CD14-positive monocyte (primary cell): ENCODE data around the gene PMPCA. TPM values are rescaled to one million over a fixed set of nuclear protein-coding genes. Genes with fewer than 3 reads are reported as not detected.
A peak's percentile ranks its signal among the peaks of the same experiment; 100 is the strongest.

Experiments
- DNase-seq, 3 donors: peaks; one replicate each; pipeline ENCODE4 v3.0.0-alpha.2; 2011 to 2022
- H2AFZ ChIP-seq: 2 replicates; pipeline ENCODE4 v1.6.0; 2012; ENCODE audit warnings: mild to moderate bottlenecking, low read depth, low read length, inconsistent platforms; ENCODE audit not compliant: insufficient read depth, poor library complexity, severe bottlenecking
- H3K27ac ChIP-seq, 2 donors: 1 replicate in 1 of 2; 2 replicates in 1 of 2; pipeline ENCODE4 v1.5.1; 2012 to 2013; ENCODE audit warnings: low read length in 2 of 2, control low read depth in 1 of 2, inconsistent platforms in 1 of 2, low read depth in 1 of 2, mild to moderate bottlenecking in 1 of 2
- H3K27me3 ChIP-seq, 2 donors: one replicate each; pipeline versions ENCODE4 v1.6.0 to v1.6.1; 2011 to 2013; ENCODE audit warnings: low read length in 2 of 2; ENCODE audit not compliant: control insufficient read depth in 2 of 2, insufficient read depth in 2 of 2
- H3K36me3 ChIP-seq, 2 donors: replicated peaks in 1 of 2; 1 replicate in 1 of 2; 2 replicates in 1 of 2; pipeline versions ENCODE4 v1.5.1 to v1.6.1; 2012 to 2013; ENCODE audit warnings: low read length in 2 of 2, control low read depth in 1 of 2, inconsistent platforms in 1 of 2, mild to moderate bottlenecking in 1 of 2; ENCODE audit not compliant: insufficient read depth in 2 of 2, control insufficient read depth in 1 of 2
- H3K4me1 ChIP-seq, 2 donors: 1 replicate in 1 of 2; 2 replicates in 1 of 2; pipeline versions ENCODE4 v1.5.1 to v1.6.1; 2012 to 2013; ENCODE audit warnings: low read length in 2 of 2, control low read depth in 1 of 2, inconsistent platforms in 1 of 2, mild to moderate bottlenecking in 1 of 2, moderate library complexity in 1 of 2; ENCODE audit not compliant: insufficient read depth in 2 of 2, control insufficient read depth in 1 of 2
- H3K4me2 ChIP-seq: replicated peaks from 2 replicates; pipeline ENCODE3; 2012; ENCODE audit warnings: low read length, moderate library complexity, mild to moderate bottlenecking; ENCODE audit not compliant: poor library complexity, severe bottlenecking; ENCODE audit errors: extremely low read depth
- H3K4me3 ChIP-seq, 3 experiments: fragments of 200-600 bp in 1 of 3; sonication (generic) in 1 of 3; replicated peaks in 1 of 3; 1 replicate in 2 of 3; 2 replicates in 1 of 3; pipeline ENCODE4 v1.5.1; 2011 to 2013; ENCODE audit warnings: low read length in 3 of 3, mild to moderate bottlenecking in 3 of 3, control low read depth in 2 of 3, low read depth in 2 of 3, inconsistent platforms in 1 of 3, moderate library complexity in 1 of 3
- H3K79me2 ChIP-seq: 2 replicates; pipeline ENCODE4 v1.6.0; 2012; ENCODE audit warnings: mild to moderate bottlenecking, control low read depth, inconsistent platforms, low read length, moderate library complexity; ENCODE audit not compliant: insufficient read depth
- H3K9ac ChIP-seq: 2 replicates; pipeline ENCODE4 v1.6.0; 2017; ENCODE audit warnings: low read length, mild to moderate bottlenecking; ENCODE audit not compliant: insufficient read depth, poor library complexity, severe bottlenecking
- H3K9me3 ChIP-seq, 2 donors: replicated peaks in 1 of 2; 1 replicate in 1 of 2; 2 replicates in 1 of 2; pipeline versions ENCODE4 v1.5.1 to v1.6.1; 2012 to 2013; ENCODE audit warnings: low read length in 2 of 2, control low read depth in 1 of 2; ENCODE audit not compliant: control insufficient read depth in 1 of 2, insufficient read depth in 1 of 2
- H4K20me1 ChIP-seq: 2 replicates; pipeline ENCODE4 v1.6.0; 2012; ENCODE audit warnings: mild to moderate bottlenecking, low read length, control low read depth, moderate library complexity; ENCODE audit not compliant: insufficient read depth
- H3K27ac Mint-ChIP-seq, 7 donors: one replicate each; pipeline ENCODE4 v1.8.0; 2020; ENCODE audit warnings: mild to moderate bottlenecking in 7 of 7, mixed read lengths in 7 of 7, moderate library complexity in 6 of 7, inconsistent platforms in 2 of 7
- H3K27me3 Mint-ChIP-seq, 3 donors: one replicate each; pipeline ENCODE4 v1.8.0; 2021 to 2022; ENCODE audit warnings: low read depth in 3 of 3, mild to moderate bottlenecking in 3 of 3, mixed read lengths in 3 of 3, moderate library complexity in 3 of 3, inconsistent platforms in 1 of 3
- H3K36me3 Mint-ChIP-seq, 2 donors: one replicate each; pipeline ENCODE4 v1.8.0; 2020; ENCODE audit warnings: mixed read lengths in 2 of 2, inconsistent platforms in 1 of 2, mild to moderate bottlenecking in 1 of 2
- H3K4me1 Mint-ChIP-seq: one replicate; pipeline ENCODE4 v1.8.0; 2020; ENCODE audit warnings: mild to moderate bottlenecking, mixed read lengths
- H3K4me3 Mint-ChIP-seq, 2 donors: one replicate each; pipeline ENCODE4 v1.8.0; 2020; ENCODE audit warnings: mild to moderate bottlenecking in 2 of 2, mixed read lengths in 2 of 2, moderate library complexity in 1 of 2
- H3K9me3 Mint-ChIP-seq, 7 donors: one replicate each; pipeline ENCODE4 v1.8.0; 2020 to 2022; ENCODE audit warnings: mixed read lengths in 7 of 7, mild to moderate bottlenecking in 6 of 7, moderate library complexity in 6 of 7, inconsistent platforms in 2 of 7
- WGBS: methylation state at CpG from one replicate; pipeline ENCODE4 v1.1.5; 2013; ENCODE audit warnings: missing lambda C conversion rate; ENCODE audit not compliant: insufficient coverage; 5-methylcytosine and 5-hydroxymethylcytosine counted together
- intact Hi-C, 2 donors: fragments of 100-400 bp; cut with micrococcal nuclease; formaldehyde crosslinking; loops; one replicate each; pipeline versions ENCODE4 v1.15.0 to v1.15.1; 2023
- polyA plus RNA-seq, 3 donors: library from polyadenylated mRNA; depleted of rRNA in 1 of 3; unstranded in 2 of 3; stranded (reverse) in 1 of 3; fragments of 300-500 nt in 2 of 3; fragments of >200 nt in 1 of 3; fragmentation: Illumina TruSeq in 2 of 3; gene quantifications; 1 replicate in 2 of 3; 2 replicates in 1 of 3; pipeline ENCODE4 v1.2.3, GENCODE V29; 2012 to 2021
- TF ChIP-seq, protein P1 (sequence below): fragments of 200-600 bp; IDR thresholded peaks from one replicate; pipeline ENCODE4 v1.8.0; 2022; ENCODE audit warnings: antibody characterized with exemption, mild to moderate bottlenecking

PMPCA gene
- polyA plus RNA-seq, 3 donors = 23.1 to 58.8 (median 24.9) TPM

DNA sequence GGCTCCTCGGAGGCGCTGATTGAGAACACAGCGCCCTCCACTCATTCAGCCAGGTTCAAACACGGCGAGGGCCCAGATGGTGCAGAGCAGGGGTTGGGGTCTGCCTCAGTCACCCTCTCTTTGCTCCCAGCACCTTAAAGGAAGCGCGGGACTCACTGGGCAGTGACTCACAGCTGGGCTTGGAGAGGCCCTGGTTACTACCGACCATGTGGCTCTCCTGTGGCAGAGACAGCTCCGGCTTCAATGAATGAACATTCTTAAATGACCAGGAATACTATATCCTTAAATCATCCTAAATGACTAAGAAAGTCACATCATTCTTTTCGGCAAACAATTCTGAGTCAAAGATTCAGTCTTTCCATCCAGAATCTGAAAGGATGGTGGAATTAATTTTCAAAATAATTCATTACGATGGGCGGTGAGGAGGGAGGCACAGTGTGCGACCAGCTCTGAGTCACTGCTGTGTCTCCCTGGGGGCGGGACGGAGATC lies 30.8 kb downstream of the PMPCA start:
- Mint-ChIP-seq H3K27me3 (peaks cover 5 to 11% (median 6%) of the 10 kb centered on the region in 3 donors), H3K27ac (peak overlapping the region in 1 of 7 donors; percentile 50), H3K4me3 (no peak overlapping the region), H3K4me1 (peaks cover 25% of the 10 kb centered on the region), H3K36me3 (peaks cover 47 to 63% of the 10 kb centered on the region in 2 donors), H3K9me3 (no peaks in the 10 kb centered on the region)
- Histone ChIP-seq H3K4me2 (no peak overlapping the region), H3K36me3 (peaks cover 51 to 58% of the 10 kb centered on the region in 2 donors), H3K4me1 (peaks cover 23 to 27% of the 10 kb centered on the region in 2 donors), H3K27ac (no peak overlapping the region), H3K9ac (no peak overlapping the region), H3K9me3 (no peaks in the 10 kb centered on the region), H3K27me3 (peaks cover 0 to 4% of the 10 kb centered on the region in 2 donors), H3K4me3 (no peak overlapping the region), H3K79me2 (peaks cover 18% of the 10 kb centered on the region), H2AFZ (no peak overlapping the region), H4K20me1 (peaks cover 39% of the 10 kb centered on the region)
- 93% methylated on average over 12 of the region's 15 CpGs for WGBS
- TF ChIP-seq, protein P1, sequence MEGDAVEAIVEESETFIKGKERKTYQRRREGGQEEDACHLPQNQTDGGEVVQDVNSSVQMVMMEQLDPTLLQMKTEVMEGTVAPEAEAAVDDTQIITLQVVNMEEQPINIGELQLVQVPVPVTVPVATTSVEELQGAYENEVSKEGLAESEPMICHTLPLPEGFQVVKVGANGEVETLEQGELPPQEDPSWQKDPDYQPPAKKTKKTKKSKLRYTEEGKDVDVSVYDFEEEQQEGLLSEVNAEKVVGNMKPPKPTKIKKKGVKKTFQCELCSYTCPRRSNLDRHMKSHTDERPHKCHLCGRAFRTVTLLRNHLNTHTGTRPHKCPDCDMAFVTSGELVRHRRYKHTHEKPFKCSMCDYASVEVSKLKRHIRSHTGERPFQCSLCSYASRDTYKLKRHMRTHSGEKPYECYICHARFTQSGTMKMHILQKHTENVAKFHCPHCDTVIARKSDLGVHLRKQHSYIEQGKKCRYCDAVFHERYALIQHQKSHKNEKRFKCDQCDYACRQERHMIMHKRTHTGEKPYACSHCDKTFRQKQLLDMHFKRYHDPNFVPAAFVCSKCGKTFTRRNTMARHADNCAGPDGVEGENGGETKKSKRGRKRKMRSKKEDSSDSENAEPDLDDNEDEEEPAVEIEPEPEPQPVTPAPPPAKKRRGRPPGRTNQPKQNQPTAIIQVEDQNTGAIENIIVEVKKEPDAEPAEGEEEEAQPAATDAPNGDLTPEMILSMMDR = no peak
- intact Hi-C loops = no loop called here
- no peak for DNase-seq

DNA sequence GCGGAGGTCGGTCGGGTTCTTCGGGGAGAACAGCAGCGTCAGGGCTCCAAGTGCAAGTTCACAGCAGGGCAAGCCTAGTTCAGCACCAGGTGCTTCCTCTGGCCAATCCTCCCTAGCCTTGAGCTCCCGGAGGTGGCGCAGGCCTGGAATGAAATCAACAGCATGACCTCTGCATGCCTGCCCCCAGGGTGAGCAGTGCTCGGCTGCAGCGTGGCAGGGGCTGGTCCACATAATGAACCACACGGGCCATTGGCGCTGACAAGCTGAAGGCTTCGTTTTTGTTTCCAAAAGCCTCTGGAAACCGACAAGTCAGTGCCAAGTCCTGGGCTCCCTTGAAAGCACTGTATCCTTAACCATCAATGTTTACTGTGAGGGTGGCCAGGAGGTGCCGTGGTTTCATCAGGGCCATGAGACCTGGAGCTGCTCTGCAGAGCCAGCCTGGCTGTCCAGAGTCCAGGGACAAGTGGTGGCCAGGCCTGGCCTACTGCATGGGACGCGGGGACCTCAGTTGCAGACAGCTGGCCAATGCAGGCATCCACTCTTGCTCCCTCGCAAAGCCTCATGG lies 31.3 kb downstream of the PMPCA start:
- Histone ChIP-seq H3K36me3 (peaks cover 56 to 63% of the 10 kb centered on the region in 2 donors), H3K9me3 (no peaks in the 10 kb centered on the region), H3K27me3 (peaks cover 0 to 4% of the 10 kb centered on the region in 2 donors), H4K20me1 (peaks cover 41% of the 10 kb centered on the region), H3K4me2 (no peak overlapping the region), H3K4me3 (no peak overlapping the region), H2AFZ (no peak overlapping the region), H3K4me1 (peaks cover 23 to 27% of the 10 kb centered on the region in 2 donors), H3K9ac (no peak overlapping the region), H3K79me2 (peaks cover 18% of the 10 kb centered on the region), H3K27ac (no peak overlapping the region)
- 95% methylated on average over 16 of the region's 17 CpGs for WGBS
- Mint-ChIP-seq H3K36me3 (peaks cover 49 to 64% of the 10 kb centered on the region in 2 donors), H3K4me3 (no peak overlapping the region), H3K27me3 (peaks cover 5 to 11% (median 6%) of the 10 kb centered on the region in 3 donors), H3K4me1 (peaks cover 20% of the 10 kb centered on the region), H3K27ac (no peak overlapping the region), H3K9me3 (no peaks in the 10 kb centered on the region)
- TF ChIP-seq, protein P1 = no peak
- no peak for DNase-seq
- intact Hi-C loops = no loop called here
